SK-N-MC (cell line): ENCODE data around the gene DNASE1.

ENCODE experiments used
- DNase-seq: peaks from one replicate; pipeline ENCODE4 v3.0.0-alpha.2; 2011; ENCODE audit warnings: low read depth, low spot score
- H3K27ac ChIP-seq: fragments of 200-600 bp; sonication (generic); 2 replicates; pipeline ENCODE4 v1.5.1; 2016; ENCODE audit warnings: mixed run types
- H3K36me3 ChIP-seq: fragments of 200-600 bp; sonication (generic); 2 replicates; pipeline ENCODE4 v1.6.1; 2017; ENCODE audit warnings: antibody characterized with exemption, low read length, mixed read lengths; ENCODE audit not compliant: insufficient read depth
- H3K4me3 ChIP-seq: fragments of 200-600 bp; sonication (generic); 2 replicates; pipeline ENCODE4 v1.5.1; 2016
- H3K9ac ChIP-seq: fragments of 200-600 bp; sonication (generic); 2 replicates; pipeline ENCODE4 v1.8.0; 2017; ENCODE audit warnings: mixed run types, mixed read lengths; ENCODE audit not compliant: insufficient read length
- H3K9me3 ChIP-seq: fragments of 200-600 bp; sonication (generic); 2 replicates; pipeline ENCODE4 v1.6.1; 2017; ENCODE audit warnings: low read depth, mild to moderate bottlenecking, antibody characterized with exemption, low read length, moderate library complexity, mixed read lengths
- EZH2 ChIP-seq: fragments of 200-600 bp; sonication (generic); IDR thresholded peaks from one replicate; pipeline ENCODE4 v1.6.1; 2017; ENCODE audit warnings: antibody characterized with exemption
- FOXP2 ChIP-seq: optimal IDR thresholded peaks from 2 replicates; pipeline ENCODE3; 2011; ENCODE audit warnings: mild to moderate bottlenecking, moderate library complexity; ENCODE audit not compliant: insufficient read depth; ENCODE audit errors: extremely low read length, control extremely low read depth
- POLR2AphosphoS5 ChIP-seq: IDR thresholded peaks from 2 replicates; pipeline ENCODE4 v1.6.1; 2012; ENCODE audit warnings: mild to moderate bottlenecking, low read depth, low read length, borderline replicate concordance

The DNASE1 gene

GRCh38 chr16:3665508-3665907, 11.0 kb downstream of the DNASE1 start:
- Histone ChIP-seq H3K9me3 (no peaks in the 10 kb centered on the region), H3K36me3 (peaks cover 75% of the 10 kb centered on the region), H3K9ac (no peak overlapping the region), H3K4me3 (no peak overlapping the region), H3K27ac (no peak overlapping the region)
- no peak for DNase-seq
- TF ChIP-seq FOXP2 (no peak), EZH2 (no peak), POLR2AphosphoS5 (no peak)

DNA sequence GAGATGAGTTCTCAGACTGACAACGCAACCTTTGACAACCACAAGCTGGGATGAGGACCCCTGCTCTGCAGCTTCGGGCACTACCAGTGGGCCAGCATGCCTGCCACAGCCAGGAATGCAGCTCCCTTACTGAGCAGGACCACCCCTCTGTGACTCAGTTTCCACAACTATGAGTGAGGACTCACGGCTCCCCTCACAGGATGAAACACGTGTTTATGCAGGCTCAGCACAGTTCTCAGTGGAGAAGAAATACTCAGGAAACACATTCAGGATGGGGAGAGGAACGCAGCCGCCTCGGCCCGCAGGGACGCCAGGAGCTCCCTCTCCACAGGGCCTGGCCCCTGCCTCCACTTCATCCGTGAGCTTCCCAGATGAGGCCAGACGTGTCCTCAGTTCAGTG, 14.1 kb downstream of the DNASE1 start:
- no peak for TF ChIP-seq POLR2AphosphoS5
- TF ChIP-seq EZH2 = no peak
- TF ChIP-seq FOXP2 = no peak
- H3K4me3 ChIP-seq = no peak overlapping the region
- no peak for DNase-seq
- H3K27ac ChIP-seq = no peak overlapping the region
- H3K9ac ChIP-seq = no peak overlapping the region
- no peaks in the 10 kb centered on the region for H3K9me3 ChIP-seq
- peaks cover 67% of the 10 kb centered on the region for H3K36me3 ChIP-seq

- Histone ChIP-seq H3K4me3 (no peak overlapping the region), H3K36me3 (peaks cover 70% of the 10 kb centered on the region), H3K9me3 (no peaks in the 10 kb centered on the region), H3K9ac (no peak overlapping the region), H3K27ac (no peak overlapping the region)
- TF ChIP-seq POLR2AphosphoS5 (no peak), FOXP2 (no peak), EZH2 (no peak)
- no peak for DNase-seq
These were observed 14.6 kb downstream of the DNASE1 start for GRCh38 chr16:3669082-3669481.

DNA sequence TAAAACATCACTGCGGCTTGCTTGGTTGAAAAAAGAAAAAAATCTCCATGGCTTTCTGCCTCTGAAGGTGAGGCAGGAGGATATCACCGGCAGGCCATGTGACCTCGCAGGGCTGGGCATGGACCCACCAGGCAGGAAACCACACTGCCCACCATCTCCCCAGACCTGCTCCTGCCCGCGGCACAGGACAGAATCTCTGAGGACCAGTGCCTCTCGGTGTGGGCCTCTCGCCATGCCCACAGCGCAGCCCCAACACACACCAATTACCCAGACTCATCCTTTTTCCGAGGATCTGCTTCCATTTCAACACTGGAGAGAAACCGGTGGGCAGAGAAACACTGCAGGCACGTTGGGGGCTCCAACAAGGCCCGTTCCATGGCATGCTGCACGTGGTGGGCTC, 16.2 kb downstream of the DNASE1 start:
- TF ChIP-seq FOXP2 = no peak
- TF ChIP-seq EZH2 = no peak
- no peak for TF ChIP-seq POLR2AphosphoS5
- no peak overlapping the region for H3K27ac ChIP-seq
- no peaks in the 10 kb centered on the region for H3K9me3 ChIP-seq
- DNase-seq = no peak
- H3K4me3 ChIP-seq = no peak overlapping the region
- H3K36me3 ChIP-seq = peaks cover 70% of the 10 kb centered on the region
- H3K9ac ChIP-seq = no peak overlapping the region

DNA sequence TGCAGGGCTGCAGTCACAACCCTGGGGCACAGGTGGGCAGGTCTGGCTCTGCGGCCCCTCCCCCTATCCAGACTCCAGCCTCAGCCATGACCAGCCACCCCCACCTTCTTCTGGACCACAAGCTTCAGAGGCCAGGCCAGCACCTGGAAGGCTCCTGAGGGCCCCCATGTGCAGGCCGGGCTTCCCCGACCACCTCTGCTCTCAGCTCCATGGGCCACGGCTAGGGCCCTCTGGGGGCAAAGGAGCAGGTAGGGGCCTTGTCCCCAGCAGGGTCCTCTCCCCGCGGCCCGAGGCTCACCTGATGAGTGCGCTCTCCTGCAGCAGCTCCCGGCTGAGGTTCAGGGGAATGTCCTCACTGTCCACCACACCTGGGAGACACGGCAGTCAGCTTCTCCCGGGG, 16.9 kb downstream of the DNASE1 start:
- H3K27ac ChIP-seq = no peak overlapping the region
- no peak overlapping the region for H3K9ac ChIP-seq
- no peak overlapping the region for H3K4me3 ChIP-seq
- no peaks in the 10 kb centered on the region for H3K9me3 ChIP-seq
- DNase-seq = no peak
- peaks cover 70% of the 10 kb centered on the region for H3K36me3 ChIP-seq
- TF ChIP-seq FOXP2 (no peak), EZH2 (no peak), POLR2AphosphoS5 (no peak)

- Histone ChIP-seq H3K27ac (no peak overlapping the region), H3K4me3 (no peak overlapping the region), H3K9me3 (no peaks in the 10 kb centered on the region), H3K36me3 (peaks cover 71% of the 10 kb centered on the region), H3K9ac (no peak overlapping the region)
- no peak for TF ChIP-seq FOXP2
- no peak for TF ChIP-seq EZH2
- no peak for TF ChIP-seq POLR2AphosphoS5
- no peak for DNase-seq
These were observed 18.1 kb downstream of the DNASE1 start for GRCh38 chr16:3672571-3673041.

GRCh38 chr16:3673201-3673600, 18.7 kb downstream of the DNASE1 start:
- Histone ChIP-seq H3K9me3 (no peaks in the 10 kb centered on the region), H3K9ac (no peak overlapping the region), H3K27ac (no peak overlapping the region), H3K4me3 (no peak overlapping the region), H3K36me3 (peaks cover 76% of the 10 kb centered on the region)
- DNase-seq = no peak
- TF ChIP-seq FOXP2 (no peak), POLR2AphosphoS5 (no peak), EZH2 (no peak)

DNA sequence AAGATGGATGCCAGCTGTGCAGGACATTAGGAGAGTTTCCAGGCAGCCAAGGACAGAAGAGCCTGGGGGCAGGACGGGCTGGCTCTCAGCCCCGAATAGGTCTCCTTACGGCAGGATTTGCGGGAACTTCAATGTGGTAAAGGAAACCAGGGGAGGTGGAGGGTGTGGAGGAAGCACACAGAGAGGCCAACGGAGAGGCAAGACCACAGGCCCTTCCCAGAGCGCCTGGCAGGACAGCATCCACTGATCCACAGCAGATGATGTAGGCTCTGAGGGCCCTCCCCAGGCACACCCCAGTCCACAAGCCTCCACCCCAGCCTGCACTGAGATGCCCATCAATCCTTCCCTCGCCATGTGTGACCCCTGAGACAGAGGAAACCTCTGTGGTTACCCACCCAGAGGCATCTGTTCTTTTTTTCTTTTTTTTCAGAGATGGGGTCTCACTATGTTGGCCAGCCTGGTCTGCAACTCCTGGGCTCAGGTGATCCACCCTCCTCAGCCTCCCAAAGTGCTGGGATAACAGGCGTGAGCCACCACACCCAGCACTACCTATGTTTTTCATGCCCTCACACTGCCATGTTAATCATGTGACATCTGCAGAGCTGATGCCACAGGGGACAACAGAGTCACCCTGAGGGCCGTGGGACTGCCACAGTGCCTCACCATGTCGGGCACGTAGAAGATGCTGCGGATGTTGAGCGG, 19.3 kb downstream of the DNASE1 start:
- DNase-seq = no peak
- no peak overlapping the region for H3K9ac ChIP-seq
- no peaks in the 10 kb centered on the region for H3K9me3 ChIP-seq
- H3K4me3 ChIP-seq = no peak overlapping the region
- no peak overlapping the region for H3K27ac ChIP-seq
- peaks cover 74% of the 10 kb centered on the region for H3K36me3 ChIP-seq
- TF ChIP-seq FOXP2 = no peak

GRCh38 chr16:3674513-3675295, 20.2 kb downstream of the DNASE1 start:
- Histone ChIP-seq H3K9ac (no peak overlapping the region), H3K27ac (no peak overlapping the region), H3K9me3 (no peaks in the 10 kb centered on the region), H3K36me3 (peaks cover 79% of the 10 kb centered on the region), H3K4me3 (no peak overlapping the region)
- TF ChIP-seq EZH2 (no peak), FOXP2 (no peak), POLR2AphosphoS5 (no peak)
- DNase-seq = no peak
